NCI-H524 (cell line): ENCODE results near the gene SKAP1.

Experiments used
- DNase-seq, 2 experiments: peaks; one replicate each; lab custom pipeline; 2025; lab: John Stamatoyannopoulos, UW

The SKAP1 gene

DNA sequence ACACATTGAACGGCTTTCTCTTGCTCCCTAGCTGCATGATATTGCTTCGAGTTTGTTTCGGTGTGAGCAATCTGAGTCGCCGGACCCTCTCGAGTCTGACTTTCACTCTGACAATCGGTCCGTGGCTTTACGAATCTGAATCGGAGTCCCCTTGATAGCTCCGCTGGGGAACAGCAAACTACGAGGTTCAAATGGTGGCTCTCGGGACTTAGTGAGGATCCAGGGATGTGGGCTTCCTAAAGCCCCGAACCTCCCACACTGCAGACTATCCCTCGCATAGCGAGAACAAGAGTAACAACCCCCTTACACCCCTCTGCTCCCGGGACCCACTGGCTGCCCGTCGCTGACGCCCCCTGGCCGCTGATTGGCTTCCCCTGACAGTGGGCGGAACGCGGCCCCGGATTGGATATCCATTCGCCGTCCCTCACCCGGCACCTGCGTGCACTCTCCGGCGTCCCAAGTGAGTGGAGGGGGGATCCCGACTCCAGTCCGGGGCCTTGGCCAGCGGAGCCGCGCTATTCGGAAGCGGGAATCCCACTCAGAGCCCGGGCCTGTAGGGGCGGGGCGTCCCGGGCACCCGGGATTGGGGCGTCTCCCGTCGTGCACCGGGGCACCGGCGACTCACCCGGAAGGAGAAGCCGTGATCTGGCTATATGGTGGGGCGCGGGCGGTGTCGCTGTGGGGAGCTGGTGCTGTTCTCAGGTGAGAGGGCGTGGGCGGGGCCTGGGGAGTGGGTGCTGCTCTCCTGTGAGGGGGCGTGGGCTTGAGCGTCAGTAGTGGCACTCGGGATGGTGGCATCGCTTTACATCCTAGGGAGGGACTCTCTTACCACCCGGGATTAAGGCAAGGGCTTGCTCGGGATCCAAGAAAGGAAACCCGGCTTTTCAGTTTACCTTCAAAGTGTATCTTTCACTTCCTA is 322.6 kb downstream of the SKAP1 start, which contains the start of gene SNX11:
Gene SNX11, plus strand, starts transcription at position 630 of the 919 bp plus-strand sequence. CDS start 4,278 bp downstream, outside the sequence.
- peak; percentile 90 to 95 for DNase-seq

DNA sequence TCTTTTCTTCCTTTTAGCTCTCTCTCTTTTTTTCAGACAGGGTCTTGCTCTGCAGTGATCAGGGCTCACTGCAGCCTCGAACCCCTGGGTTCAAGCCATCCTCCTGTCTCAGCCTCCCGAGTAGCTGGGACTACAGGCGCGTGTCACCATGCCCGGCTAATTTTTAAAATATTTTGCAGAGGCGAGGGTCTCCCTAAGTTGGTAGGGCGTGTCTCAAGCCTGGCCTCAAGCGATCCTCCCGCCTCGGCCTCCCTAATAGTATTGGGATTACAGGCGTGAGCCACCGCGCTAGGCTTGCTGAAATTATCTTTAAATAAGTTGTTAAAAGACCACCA is 323.2 kb downstream of the SKAP1 start:
- DNase-seq, result no peak

DNA sequence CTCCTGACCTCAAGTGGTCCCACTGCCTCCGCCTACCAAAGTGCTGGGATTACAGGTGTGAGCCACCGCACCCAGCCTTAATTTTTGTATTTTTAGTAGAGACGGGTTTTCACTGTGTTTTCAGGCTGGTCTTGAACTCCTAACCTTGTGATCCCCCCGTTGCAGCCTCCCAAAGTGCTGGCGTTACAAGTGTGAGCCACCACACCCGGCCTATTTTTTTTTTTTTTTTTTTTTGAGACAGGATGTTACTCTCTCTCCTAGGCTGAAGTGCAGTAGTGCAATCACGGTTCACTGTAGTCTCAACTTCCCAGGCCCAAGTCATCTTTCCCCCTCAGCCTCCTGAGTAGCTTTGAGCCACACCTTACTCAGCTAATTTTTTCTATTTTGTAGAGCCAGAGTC is 325.6 kb downstream of the SKAP1 start:
- no peak for DNase-seq

DNA sequence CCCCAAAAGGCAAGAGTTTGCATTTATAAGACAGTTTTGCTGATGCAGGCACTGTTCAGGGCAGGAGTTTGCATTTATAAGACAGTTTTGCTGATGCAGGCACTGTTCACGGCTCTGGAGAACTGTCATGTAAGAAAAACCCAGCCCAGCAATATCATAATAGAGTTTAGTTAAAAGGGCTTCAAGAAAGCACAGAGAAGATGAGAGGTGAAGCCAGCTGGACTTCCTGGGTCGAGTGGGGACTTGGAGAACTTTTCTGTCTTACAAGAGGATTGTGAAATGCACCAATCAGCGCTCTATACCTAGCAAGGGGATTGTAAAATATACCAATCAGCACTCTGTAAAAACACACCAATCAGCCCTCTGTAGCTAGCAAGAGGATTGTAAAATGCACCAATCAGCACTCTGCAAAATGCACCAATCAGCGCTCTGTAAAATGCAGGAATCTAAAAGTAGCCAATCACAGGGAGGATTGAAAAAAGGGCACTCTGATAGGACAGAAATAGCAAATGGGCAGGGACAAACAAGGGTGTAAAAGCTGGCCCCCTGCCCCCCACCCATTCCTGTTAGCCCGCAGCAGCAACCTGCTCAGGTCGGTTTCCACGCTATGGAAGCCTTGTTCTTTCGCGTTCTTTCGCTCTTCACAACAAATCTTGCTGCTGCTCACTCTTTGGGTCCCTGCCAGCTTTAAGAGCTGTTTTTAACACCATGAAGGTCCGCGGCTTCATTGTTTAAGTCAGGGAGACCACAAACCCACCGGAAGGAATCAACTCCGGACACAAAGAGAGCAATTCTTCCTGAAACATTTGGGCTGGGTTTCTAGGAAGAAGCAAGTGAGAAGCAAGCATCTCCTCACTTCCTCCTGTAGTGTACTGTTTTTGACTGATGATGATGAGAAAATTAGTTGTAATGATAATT is 327.0 kb downstream of the SKAP1 start:
- peak in 1 of 2 experiments; percentile 11 for DNase-seq

DNA sequence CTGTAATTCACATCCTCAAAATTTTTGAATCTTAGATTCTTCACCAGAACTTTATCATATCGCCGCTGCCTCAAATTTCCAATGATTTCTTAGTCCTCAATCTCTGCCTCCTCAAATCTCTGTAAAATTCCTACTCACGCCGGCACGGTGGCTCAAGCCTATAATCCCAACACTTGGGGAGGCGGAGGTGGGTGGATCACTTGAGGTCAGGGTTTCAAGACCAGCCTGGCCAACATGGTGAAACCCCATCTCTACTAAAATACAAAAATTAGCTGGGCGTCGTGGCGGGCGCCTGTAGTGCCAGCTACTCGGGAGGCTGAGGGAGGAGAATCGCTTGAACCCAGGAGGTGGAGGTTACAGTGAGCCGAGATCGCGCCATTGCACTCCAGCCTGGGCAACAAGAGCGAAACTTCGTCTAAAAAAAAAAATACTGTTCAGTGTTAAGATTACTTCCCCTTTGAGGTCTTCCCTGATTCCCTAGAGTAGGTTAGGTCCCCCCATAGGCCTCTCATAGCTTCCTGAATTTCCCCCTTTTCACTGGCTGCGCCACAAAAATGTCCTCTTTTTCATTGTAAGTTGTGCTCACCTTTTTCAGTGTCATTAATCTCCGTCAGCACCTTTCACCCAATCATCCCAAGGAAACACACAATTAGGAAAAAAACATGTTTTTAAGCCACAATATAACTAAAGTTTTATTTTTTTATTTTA is 327.8 kb downstream of the SKAP1 start:
- no peak for DNase-seq

DNA sequence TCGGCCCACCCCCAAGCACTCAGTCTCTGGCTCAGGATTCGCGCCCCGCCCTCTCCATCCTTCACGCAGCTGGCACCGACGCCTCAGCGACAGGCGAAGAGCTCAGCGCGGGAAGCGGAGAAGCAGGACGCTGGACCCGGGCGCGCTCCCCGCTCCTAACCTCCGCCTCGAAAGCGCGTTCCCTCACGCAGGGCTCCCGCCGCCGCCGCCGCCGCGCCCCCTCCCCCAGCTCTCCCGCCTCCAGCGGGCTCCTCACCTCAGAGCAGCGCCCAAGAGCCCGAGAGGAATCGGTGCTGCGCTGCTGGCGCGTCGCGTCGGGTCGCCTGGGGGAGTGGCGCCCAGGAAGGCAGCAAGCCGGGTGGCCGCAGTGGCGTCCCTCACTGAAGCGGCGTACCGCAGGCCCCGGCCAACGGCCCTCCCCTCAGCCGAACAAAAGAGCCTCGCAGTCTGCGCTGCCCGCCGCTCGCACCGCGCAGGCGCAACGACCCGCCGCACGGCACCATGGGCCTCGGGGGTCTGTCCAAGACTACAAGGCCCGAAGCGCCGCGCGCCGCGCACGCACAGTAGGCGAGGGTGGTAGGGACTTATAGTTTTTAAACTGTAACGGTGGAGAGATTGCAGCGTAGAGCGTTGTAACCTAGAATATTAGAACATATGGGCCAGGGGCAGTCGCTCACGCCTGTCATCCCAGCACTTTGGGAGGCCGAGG is 328.8 kb downstream of the SKAP1 start, which contains the start of gene CBX1:
Gene CBX1, minus strand, starts transcription at position 467 of the 709 bp plus-strand sequence. CDS start 24,474 bp downstream, outside the sequence.
- DNase-seq, result peak; percentile 97 to 99

DNA sequence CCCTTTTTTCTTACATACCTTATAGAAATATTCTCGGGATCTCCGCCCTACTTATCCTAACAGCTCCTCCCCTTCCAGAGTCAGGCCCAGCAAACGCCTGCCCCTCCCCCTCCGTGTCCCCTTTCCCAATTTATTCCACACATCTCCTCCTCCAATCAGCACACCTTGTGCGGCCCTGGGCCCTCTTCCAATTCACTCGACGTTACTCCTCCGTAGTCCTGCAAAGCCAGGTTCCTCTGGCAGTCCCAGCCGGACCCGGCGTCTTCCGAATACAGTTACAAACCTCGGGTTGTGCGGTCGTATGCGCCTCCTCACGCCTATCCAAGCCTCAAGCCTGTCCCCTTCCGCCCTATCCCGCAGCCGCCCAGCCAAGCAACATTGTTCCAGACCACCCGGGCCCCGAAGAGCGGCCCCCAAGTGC is 329.4 kb downstream of the SKAP1 start:
- DNase-seq, result peak; percentile 77 to 80

DNA sequence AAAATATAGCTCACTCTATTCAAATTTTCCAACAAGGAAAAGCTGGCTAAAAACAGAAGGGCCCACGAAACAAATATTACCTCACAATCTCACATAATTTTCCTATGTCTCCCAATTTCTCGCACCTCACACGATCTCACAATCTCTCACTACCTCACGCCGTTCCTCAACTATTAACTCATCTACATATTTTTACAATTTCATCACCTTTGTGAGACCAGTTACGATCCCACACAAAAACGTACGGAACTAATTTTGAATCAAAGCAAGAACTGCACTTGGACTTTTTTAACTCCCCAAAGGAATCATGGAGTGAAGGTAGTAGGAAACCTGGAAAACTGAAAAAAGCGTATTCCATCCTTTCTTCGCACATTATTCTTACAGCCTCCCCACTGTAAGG is 329.9 kb downstream of the SKAP1 start:
- DNase-seq, result no peak

DNA sequence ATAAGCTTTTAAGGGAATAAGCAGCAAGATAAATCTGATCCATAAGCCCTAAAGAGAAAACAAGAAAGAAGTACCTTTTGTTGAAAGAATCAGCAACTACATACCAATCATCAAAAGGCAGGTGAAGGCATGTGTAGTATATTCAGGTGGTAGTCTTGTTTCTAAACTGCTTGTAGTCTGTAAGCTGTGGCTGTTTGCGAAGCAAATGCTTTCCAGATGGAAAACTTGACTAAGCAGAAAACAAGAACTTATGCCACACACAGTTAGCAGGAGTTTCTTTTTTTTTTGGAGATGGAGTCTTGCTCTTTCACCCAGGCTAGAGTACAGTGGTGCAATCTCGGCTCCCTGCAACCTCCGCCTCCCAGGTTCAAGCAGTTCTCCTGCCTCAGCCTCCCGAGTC is 334.4 kb downstream of the SKAP1 start:
- DNase-seq, result no peak

DNA sequence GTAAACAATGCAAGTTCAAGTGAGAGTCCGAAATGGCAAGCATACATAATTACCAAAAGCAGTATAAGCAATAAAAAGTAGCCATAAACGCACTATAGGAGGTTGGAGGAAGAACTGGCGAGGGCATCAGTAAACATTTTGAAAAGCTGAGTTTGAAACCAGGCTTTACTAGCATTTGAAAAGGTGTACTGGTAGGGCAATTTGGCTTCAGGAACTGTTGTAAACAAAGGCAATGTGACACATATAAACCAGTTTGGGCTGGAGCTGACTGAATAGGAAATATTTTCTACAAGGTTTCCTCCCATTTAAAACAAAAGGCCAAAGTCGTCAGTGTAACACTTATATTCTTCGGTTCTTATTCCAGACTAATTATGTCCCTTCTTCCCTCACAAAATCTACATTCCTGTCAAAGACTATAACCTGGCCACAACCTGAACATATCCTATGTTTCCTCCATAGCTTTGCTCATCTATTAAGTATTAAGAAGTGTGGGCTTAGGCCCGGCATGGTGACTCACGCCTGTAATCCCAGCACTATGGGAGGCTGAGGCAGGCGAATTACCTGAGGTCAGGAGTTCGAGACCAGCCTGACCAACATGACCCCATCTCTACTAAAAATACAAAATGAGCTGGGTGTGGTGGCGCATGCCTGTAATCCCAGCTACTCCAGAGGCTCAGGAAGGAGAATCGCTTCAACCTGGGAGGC is 336.5 kb downstream of the SKAP1 start:
- DNase-seq, result no peak

DNA sequence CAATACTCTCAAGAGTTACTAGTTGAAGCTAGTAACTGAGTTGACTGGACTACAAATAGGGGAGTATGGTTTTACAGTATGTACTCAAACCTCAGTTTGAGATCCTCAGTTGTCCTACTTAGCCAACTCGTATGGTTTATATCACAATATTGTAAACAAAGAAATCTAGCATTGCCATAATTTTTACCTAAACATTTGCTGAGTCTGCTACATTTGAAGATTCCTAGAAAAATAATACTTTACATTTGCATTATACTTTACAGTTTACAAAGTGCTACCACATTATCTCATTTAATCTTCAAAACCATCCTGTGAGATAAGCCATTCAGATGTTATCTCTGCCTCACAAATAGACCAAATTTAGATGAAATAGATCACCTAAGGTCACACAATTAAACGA is 345.1 kb downstream of the SKAP1 start:
- DNase-seq, result no peak
